OCI-M2 (cell line): ENCODE results near the gene UBE2Q2.
"Not testable (repeated sequence)": the region's sequence is repeated elsewhere in the genome, so short reads cannot be mapped to it uniquely, and the experiment has no call there.

Experiments
- DNase-seq: peaks from one replicate; lab custom pipeline; 2025; ENCODE audit not compliant: unreplicated experiment; lab: John Stamatoyannopoulos, UW

UBE2Q2 gene

GRCh38 chr15:75823860-75824613, 19.2 kb upstream of the UBE2Q2 start:
- DNase-seq, result no peak

- no peak for DNase-seq
These were observed 15.6 kb upstream of the UBE2Q2 start for GRCh38 chr15:75827691-75828090.

GRCh38 chr15:75828429-75828828, 14.8 kb upstream of the UBE2Q2 start:
- DNase-seq, result no peak

GRCh38 chr15:75830910-75831805, 12.1 kb upstream of the UBE2Q2 start:
- no peak for DNase-seq

- DNase-seq, result no peak
These were observed 11.5 kb upstream of the UBE2Q2 start for GRCh38 chr15:75831806-75832102.

GRCh38 chr15:75832114-75832513, 11.1 kb upstream of the UBE2Q2 start:
- DNase-seq, result no peak

- no peak for DNase-seq
These were observed 9.2 kb upstream of the UBE2Q2 start for GRCh38 chr15:75834021-75834420.

- DNase-seq, result no peak
These were observed 7.0 kb upstream of the UBE2Q2 start for GRCh38 chr15:75835990-75836958.

- DNase-seq, result no peak
These were observed 6.3 kb upstream of the UBE2Q2 start for GRCh38 chr15:75836959-75837334.

GRCh38 chr15:75840659-75841058, 2.6 kb upstream of the UBE2Q2 start:
- no peak for DNase-seq

- no peak for DNase-seq
These were observed 1.6 kb upstream of the UBE2Q2 start for GRCh38 chr15:75841626-75842025.

- no peak for DNase-seq
These were observed 683 bp downstream of the UBE2Q2 start for GRCh38 chr15:75843678-75844581.

GRCh38 chr15:75844629-75845335, 1.5 kb downstream of the UBE2Q2 start:
- no peak for DNase-seq

- DNase-seq, result no peak
These were observed 5.9 kb downstream of the UBE2Q2 start for GRCh38 chr15:75849167-75849566.

GRCh38 chr15:75850708-75851107, 7.5 kb downstream of the UBE2Q2 start:
- DNase-seq, result no peak

GRCh38 chr15:75851566-75851965, 8.3 kb downstream of the UBE2Q2 start:
- DNase-seq, result not testable (repeated sequence)

GRCh38 chr15:75857886-75858285, 14.6 kb downstream of the UBE2Q2 start:
- DNase-seq, result no peak

- no peak for DNase-seq
These were observed 18.6 kb downstream of the UBE2Q2 start for GRCh38 chr15:75861750-75862402.

- no peak for DNase-seq
These were observed 19.5 kb downstream of the UBE2Q2 start for GRCh38 chr15:75862796-75863195.
